HG03575 (cell line): ENCODE results near the gene BSPRY.
"Not testable (repeated sequence)": the region's sequence is repeated elsewhere in the genome, so short reads cannot be mapped to it uniquely, and the experiment has no call there.

Experiments used
- ATAC-seq: cut with Tn5 transposase; IDR thresholded peaks from one replicate; pipeline ENCODE4 v1.9.1; 2021; ENCODE audit not compliant: unreplicated experiment, insufficient number of reproducible peaks, low FRiP score; ENCODE audit errors: extremely low read depth

Gene BSPRY

DNA sequence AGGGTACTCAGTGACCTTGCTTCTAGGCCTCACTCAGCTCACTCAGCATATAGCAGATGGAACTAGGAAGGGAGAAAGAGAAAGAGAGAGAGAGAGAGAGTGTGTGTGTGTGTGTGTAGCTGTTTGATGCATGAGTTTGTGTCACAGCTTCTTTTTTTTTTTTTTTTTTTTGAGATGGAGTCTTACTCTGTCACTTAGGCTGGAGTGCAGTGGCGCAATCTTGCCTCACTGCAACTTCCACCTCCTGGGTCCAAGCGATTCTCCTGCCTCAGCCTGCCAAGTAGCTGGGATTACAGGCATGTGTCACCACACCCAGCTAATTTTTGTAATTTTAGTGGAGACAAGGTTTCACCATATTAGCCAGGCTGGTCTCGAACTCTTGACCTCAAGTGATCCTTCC, 16.3 kb downstream of the BSPRY start:
- not testable (repeated sequence) for ATAC-seq

DNA sequence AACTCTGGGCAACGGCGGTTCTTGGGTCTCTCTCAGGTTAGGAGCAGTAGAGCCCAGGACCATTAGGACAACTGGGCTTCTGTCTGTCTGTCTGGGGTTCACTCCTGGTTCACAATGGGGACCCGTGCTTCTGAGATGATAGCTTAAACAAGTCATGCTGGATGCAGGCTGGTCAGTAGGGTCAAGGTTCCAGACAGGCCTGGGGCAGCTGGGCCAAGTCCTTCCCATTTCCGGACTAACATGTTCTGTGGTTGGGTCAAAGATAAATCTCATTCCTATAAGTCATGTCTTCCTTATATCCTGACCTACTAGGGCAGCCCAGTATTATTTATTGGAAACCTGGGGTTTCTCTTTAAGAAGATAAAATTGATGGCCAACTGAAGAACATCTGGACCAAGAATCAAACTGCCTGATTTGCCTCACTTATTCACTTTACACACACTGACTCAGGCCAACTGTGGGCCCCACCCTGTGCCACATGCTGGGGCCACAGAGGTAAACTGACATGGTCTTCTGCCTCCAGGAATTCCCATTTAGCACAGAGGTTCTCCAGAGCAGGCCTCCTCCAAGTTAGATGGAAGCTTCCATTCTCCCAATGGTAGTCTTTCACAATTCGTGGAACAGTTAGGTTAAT, 19.1 kb downstream of the BSPRY start:
- no peak for ATAC-seq

DNA sequence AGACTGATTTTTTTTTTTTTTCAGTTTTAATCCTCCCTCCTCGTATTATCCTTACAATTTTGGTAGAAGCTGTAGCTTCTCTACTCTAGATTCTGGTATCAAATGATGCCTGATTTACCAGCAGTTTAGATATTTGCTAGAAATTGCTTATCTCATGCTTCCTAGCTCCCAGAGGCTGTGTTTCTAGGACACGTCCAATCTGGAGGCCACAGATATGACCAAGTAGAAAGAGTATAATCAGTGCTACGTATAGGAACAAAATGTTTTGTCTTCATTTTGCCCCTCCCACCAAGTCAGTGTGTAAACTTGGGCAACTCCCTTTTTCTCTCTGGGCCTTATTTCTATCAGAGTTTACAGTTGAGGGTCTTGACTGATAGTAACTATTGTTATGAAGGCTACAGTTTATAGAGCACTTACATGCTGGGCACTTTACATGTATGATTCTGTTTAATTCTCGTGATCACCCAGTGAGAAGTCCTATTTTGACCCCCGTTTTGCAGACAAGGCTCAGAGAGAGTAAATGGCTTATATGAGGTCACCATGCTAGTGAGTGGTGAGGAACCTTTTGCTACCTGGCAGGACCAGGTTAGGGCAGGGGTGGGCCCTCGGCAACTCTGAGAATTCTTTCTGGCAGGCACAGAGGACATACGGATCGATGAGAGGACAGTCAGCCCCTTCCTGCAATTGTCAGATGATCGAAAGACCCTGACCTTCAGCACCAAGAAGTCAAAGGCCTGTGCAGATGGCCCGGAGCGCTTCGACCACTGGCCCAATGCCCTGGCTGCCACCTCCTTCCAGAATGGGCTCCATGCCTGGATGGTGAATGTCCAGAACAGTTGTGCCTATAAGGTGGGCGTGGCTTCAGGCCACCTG, 19.9 kb downstream of the BSPRY start:
- no peak for ATAC-seq

DNA sequence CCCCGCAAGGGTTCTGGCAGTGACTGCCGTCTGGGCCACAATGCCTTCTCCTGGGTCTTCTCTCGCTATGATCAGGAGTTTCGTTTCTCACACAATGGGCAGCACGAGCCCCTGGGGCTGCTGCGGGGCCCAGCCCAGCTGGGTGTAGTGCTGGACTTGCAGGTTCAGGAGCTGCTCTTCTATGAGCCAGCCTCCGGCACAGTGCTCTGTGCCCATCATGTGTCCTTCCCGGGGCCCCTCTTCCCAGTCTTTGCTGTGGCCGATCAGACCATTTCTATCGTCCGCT, 20.5 kb downstream of the BSPRY start:
- no peak for ATAC-seq

DNA sequence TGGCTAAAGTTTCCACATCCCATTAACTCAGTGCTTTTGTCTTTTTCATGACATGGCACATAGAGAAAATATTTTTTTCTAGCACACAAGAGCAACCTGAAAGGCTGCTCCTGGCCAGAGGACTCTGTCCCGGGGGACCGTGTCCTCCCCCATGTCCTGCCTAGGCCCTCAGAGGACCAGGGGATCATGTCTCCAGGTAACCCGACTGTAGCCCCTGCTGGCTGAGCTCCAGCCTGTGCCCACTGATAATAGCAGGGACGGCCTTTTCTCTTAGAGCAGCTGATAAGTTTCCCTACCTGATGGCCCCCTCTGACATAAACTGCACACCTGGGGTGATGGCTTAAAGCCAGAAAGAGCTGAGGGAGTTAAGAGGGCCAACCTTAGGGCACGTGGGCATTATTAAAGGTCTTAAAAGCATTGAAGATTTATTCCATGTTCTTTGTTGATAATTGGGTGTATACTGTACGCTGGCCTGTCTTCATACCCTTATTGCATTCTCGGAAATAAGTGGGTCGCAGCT, 21.5 kb downstream of the BSPRY start:
- ATAC-seq = no peak

DNA sequence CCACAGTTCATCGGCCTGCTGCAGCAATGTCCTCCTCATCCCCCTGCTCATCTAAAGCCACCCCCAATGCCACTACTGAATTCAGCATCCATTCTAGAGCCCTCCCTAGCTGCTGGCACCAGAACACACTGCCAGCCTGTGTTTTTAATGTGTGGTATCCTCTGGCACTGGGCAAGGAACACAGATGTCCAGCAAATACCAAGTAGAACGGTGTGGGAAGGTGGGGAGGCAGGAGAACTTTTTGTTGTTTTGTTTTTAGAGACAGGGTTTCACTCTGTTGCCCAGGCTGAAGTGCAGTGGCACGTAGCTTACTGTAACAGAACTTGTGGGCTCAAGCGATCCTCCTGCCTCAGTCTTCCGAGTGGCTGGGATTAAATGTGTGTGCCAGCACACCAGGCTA, 22.7 kb downstream of the BSPRY start:
- ATAC-seq = no peak

DNA sequence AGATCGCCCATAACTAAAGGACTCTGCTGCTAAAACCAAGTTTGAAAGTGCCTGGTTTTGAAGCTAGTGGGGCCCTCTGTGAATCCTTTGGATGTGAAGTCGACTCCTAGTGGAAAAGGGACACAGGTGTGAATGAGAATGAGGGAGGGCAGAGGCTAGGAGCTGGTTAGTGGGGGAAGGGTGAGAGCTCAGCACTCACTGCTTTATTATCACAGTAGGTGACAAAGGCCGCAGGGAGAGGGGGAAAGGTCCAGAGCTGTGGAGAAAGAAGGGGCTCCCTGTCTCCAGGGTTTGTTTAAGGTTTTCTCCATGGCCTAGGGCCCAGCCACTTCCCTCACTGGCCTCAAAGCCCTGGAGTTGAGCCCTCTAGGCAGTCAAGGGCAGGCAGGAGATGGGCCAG, 23.9 kb downstream of the BSPRY start:
- no peak for ATAC-seq

DNA sequence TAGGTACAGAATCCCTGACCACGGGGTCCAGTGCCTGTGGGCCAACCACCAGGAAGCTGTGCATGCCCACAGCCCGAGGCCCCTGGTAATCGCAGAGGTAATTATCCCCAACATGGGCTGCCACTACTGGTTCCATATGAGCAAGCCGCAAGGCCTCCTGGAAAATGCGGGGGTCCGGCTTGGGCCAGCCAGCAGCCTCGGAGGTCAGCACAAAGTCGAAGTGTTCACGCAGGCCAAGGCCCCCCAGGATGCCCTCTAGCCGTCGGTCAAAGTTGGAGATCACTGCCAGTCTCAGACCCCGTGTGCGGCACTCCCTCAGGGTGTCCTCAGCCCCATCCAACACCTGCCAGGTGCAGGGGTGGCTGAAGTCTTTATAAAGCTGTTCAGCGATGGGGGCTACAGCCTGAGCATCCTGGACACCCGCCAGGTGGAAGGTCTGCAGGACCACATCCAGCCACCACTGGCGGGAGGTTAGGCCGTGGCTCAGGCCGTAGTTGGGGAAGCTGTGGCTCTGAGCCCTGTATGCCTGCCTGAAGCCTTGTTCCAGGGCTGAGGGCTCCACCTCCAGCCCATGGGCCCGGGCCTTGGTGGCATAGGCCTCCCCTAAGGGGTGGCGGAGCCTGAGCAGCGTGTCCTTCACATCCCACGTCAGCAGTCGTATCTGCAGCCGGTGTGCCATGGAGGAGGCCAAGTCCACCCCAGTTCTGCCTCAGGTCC, 24.5 kb downstream of the BSPRY start:
- ATAC-seq = no peak

DNA sequence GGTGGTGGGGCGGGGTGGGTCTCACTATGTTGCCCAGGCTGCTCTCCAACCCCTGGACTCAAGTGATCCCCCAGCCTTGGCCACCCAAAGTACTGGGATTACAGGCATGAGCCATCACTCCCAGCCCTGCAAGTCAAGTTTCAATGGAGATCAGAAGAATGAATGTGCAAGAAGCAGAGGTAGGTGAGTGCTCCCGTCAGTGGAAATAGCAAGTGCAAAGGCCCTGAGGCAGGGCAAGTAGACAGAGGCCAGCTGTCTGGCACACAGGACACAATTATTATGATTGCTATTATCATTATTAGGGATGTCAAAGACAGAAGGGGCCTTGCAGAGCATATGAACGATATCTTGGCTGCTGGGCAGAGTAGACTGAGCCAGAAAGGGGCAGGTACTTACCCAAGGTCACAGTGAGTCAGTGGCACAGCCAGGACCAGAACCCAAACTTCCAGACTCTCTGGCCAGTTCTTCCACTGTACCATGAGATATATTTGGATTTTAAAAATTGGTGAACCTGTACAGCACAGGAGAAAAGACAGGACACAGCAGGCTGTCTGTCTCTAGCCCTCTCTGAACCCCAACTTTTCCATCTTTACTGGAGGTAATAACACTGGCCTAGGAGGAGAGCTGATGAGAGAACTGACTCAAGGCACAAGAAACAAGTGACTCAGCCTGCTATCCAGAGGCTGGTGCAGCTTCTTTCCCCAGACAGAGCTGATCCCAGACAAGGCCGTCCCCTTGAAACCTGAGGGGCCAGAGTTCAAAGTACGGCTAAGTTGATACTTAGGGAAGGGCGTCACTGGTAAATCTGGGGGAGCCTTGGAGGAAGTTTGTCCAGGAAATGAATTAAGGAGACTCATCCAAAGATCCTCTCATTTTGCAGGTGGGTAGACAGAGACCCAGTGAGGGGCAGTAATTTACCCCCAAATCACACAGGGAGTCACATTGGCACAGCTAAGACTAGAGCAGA, 26.0 kb downstream of the BSPRY start:
- no peak for ATAC-seq

DNA sequence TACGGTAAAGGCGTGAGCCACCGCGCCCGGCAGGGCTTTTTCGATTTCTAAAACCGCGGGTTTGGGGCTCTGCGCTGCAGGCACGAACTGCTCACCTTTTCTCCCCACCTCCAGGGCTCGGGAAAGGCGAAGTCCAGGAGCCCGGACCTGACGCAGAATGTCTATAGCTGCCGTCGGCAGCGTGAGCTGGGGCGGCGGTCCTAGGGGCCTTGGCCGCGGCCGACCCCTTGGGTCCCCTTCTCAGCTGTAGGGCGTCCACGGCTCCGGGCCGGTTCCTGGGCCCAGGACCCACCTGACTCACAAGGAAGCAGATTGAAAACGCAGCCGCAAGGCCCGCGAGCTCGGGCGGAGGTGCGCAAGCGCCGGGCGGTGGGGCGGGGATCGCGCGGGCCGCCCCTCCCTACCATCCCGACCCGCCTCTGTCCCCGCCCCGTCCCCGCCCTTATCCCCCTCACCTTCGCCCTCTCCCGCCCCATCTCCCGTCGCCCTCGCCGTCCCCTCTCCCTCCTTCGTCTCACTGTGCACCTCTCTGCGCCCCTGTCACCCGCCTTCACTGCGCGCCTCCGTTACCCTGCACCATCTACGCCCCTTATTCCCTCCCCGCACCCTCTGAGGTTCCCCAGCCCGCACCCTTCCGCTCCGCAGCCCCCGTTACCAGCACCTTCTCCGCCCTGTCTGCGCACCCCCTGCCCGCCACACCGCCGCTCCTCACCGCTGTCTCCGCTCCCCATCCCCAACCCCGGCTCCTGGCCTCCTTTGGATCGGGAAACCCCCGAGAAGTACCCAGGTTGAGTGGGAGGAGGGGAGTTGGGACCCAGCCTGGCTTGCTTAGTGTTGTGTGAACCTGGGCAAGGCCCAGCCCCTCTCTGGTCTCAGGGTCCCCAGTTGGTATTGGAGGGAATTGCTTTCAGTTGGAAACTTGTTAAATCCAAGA, 27.6 kb downstream of the BSPRY start, which contains the start of gene HDHD3:
HDHD3 (minus strand) TSS at position 353 of the 934 bp plus-strand sequence. CDS start 2,632 bp downstream, outside the sequence.
- no peak for ATAC-seq

DNA sequence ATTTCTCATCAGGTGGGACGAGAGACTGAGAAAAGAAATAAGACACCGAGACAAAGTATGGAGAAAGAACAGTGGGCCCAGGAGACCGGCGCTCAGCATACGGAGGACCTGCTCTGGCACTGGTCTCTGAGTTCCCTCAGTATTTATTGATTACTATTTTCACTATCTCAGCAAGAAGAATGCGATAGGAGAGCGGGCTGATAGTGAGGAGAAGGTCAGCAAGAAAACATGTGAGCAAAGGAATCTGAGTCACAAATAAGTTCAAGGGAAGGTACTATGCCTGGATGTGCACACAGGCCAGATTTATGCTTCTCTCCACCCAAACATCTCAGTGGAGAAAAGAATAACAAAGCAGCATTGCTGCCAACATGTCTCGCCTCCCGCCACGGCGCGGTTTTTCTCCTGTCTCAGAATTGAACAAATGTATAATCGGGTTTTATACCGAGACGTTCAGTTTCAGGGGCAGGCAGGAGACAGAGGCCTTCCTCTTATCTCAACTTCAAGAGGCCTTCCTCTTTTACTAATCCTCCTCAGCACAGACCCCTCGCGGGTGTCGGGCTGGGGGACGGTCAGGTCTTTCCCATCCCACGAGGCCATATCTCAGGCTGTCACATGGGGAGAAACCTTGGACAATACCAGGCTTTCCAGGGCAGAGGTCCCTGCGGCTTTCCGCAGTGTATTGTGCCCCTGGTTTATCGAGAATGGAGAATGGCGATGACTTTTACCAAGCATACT, 29.9 kb downstream of the BSPRY start:
- ATAC-seq = not testable (repeated sequence)

DNA sequence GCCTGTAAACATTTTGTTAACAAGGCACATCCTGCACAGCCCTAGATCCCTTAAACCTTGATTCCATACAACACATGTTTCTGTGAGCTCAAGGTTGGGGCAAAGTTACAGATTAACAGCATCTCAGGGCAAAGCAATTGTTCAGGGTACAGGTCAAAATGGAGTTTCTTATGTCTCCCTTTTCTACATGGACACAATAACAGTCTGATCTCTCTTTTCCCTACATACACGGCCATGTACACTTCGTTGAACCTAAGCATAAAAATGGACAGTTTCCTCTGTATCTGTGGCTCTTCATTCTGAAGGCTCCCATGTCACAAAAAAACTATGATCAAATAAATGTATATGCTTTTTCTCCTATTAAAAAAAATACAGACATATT, 30.5 kb downstream of the BSPRY start:
- ATAC-seq = not testable (repeated sequence)

DNA sequence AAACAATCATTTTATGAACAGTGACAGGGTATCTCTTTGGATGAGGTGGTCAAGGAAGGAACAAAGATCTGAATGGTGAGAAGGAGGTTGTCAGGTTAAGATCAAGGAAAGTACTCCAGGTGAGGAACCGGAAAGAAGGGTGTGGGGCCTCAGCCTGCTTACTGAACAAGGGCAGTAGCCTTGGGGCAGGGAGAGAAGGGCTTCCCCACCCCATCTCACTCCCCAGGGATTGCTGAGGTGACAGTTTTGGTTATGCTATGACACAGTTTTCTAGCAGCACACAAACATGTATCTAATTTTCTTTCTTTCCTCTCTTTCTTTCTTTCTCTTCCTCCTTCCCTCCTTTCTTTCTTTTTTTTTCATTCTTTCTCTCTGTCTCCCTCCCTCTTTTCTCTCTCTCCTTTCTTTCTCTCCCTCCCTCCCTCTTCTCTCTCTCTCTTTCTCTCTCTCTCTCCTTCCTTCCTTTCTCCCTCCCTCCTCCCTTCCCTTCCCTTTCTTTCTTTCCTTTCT, 31.6 kb downstream of the BSPRY start:
- ATAC-seq = peak; percentile 65

DNA sequence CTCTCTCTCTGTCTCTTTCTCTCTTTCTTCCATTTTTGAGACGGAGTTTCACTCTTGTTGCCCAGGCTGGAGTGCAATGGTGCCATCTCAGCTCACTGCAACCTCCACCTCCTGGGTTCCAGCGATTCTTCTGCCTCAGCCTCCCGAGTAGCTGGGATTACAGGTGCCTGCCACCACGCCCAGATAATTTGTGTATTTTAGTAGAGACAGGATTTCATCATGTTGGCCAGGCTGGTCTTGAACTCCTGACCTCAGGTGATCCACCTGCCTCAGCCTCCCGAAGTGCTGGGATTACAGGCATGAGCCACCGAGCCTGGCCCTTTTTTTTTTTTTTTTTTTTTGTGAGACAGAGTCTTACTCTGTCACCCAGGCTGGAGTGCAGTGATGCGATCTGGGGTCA, 32.1 kb downstream of the BSPRY start:
- not testable (repeated sequence) for ATAC-seq

DNA sequence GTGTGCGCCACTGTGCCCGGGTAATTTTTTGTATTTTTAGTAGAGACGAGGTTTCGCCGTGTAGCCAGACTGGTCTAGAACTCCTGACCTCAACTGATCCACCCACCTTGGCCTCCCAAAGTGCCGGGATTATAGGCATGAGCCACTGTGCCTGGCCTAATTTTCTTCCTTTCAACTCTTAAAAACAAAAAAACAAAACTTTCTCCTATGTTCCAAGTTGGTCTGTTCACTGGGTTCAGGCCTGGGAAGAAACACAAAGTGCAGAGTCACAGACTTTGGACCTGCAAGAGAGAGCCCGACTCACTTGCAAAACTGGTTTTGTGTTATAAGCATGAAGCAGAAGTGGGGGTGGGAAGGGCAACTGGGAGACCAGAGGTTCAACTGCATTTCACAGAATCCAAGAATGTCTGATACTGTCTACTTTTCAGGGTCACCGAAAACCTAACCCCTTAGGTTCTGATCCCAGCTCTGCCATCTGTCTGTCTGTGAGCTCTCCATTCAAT, 32.6 kb downstream of the BSPRY start:
- ATAC-seq = no peak

DNA sequence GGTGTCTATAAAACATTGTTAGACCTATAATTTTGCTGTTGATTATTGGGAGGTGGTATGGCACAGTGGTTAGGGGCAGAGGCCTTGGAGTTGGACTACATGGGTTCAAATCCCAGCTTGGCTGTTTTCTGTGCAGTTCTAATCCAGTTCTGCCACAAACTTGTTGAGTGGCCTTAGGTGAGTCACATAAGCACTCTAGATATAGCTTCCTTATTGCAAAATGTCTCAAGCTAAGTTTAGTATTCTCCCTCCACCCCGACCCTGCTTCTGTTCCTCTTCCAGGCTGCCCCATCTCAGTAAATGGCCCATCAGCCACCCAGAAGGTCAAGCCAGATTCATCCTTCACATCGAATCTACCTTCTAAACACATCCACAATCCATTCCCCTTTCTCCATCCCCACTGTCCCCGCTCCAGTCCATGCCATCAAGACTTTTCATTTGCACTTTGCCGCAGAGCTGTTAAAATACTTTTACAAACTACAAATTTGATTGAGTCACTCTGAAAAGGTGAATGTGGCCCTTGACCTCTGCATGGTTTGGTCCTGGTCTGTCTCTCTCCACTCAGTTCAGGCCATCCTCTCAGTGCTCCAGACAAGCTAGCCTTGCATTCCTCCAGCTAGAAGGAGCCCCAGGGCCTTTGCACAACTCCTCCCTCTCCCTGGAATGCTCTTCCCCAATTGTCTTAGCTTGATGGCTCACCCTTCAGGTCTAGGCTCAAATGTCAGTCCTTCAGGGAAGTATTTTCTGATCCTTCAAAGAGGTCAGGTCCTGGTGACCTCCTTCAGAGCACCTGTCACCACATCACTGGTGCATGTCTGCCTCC, 37.4 kb downstream of the BSPRY start:
- no peak for ATAC-seq
